ENCODE results near the gene PGLYRP3.
"Not testable (repeated sequence)": the region's sequence is repeated elsewhere in the genome, so short reads cannot be mapped to it uniquely, and the experiment has no call there.

Gene PGLYRP3

DNA sequence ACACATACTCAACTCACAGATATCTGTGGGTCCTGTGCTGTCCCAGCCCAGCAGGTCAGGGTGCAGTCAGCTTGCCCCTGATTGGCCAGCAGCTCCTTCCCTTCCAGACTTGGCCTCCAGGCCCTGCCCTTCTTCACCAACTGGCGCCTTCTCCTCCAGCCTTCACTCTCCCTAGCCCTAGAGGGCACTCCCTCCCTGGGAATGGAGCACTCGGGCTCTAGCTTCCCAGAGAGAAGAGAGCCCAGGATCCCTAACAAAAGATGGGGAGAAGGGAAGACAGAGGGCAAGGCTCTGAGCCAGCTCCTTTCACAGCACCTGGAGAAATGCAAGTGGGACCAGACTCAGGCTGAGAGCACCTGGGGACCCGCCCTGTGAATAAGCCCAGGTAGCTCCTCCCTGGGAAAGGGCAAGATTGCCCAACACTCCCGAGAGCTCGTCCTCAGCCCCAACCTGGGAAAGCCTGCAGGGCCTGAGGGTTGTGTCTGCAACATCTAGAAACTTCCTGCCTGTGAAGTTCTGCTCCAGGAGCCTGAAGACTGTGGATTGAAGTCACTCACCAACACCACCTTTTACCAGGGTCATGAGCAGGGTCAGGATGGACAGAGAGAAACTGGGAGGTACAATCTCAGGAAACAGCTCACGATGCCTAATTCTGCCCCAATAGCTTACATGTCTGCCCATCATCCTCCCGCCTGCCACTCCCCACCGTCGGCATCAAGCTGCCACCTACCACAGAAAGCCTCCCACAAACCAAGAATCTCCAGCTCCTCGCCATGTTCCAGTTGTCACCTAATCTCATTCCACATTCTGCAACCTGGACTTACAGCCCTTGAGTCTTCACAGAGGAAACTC, 36.0 kb upstream of the PGLYRP3 start, which contains the start of gene PGLYRP4:
Gene PGLYRP4 (minus strand): TSS at position 331 of the 852 bp plus-strand sequence. CDS start 909 bp downstream, outside the sequence.
- no peak for FAIRE-seq

DNA sequence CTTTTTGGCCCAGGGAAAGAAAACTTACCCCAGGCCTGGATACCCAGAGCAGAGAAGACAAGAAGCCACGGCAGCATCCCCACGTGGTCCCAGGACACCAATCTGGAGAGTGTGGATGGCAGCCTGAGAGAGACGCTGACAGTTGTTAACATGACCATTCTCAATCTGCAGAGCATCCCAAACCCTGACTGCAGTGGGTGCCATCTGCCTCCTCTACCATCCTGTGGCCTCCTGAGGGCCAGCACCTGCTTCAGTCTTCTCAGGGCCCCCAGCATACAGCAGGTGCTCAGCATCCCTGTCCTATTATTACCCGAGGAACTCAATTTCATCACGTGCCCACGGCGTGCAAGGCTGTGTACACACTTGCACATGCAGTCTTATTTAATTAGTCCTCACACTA, 35.1 kb upstream of the PGLYRP3 start:
- FAIRE-seq: no peak

DNA sequence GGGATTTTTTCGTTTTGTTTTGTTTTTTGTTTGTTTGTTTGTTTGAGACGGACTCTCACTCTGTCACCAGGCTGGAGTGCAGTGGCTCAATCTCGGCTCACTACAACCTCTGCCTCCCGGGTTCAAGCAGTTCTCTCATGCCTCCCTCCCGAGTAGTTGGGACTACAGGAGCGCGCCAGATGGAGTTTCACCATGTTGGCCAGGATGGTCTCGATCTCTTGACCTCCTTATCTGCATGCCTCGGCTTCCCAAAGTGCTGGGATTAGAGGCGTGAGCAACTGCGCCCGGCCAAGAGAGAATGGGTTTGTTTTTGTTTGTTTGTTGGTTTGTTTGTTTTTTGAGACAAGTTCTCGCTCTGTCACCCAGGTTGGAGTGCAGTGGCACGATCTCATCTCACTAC, 34.3 kb upstream of the PGLYRP3 start:
- not testable (repeated sequence) for FAIRE-seq

DNA sequence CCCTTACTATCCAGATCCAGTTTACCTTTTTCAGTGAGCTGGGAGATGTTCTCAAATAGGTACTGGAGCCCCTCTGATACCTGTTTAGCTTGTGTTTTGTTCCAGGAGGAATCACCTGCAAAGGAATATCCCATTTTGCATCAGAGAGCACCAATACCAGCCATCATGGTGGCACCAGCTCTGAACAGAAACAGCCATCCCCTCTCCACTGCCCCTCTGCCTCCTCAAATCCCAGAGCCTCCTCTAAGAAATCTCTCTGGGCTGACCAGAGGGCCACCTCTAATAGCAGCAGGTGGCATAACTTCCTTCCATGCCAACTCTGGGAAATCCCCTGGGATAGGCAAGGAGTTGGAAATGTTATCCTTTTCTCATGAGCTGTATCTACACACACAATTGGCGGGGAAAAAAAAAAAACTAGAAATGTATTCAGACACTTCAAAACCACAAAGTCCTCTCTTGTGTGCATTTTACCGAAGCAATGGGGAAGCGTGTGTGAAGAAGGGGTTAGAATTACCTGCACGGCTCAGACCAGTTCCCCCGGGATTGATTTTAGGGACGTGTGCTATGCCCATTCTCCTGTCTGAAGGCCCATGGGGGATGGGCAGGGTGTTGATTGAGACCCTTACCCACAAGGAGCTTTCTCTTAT, 33.4 kb upstream of the PGLYRP3 start:
- FAIRE-seq: no peak

DNA sequence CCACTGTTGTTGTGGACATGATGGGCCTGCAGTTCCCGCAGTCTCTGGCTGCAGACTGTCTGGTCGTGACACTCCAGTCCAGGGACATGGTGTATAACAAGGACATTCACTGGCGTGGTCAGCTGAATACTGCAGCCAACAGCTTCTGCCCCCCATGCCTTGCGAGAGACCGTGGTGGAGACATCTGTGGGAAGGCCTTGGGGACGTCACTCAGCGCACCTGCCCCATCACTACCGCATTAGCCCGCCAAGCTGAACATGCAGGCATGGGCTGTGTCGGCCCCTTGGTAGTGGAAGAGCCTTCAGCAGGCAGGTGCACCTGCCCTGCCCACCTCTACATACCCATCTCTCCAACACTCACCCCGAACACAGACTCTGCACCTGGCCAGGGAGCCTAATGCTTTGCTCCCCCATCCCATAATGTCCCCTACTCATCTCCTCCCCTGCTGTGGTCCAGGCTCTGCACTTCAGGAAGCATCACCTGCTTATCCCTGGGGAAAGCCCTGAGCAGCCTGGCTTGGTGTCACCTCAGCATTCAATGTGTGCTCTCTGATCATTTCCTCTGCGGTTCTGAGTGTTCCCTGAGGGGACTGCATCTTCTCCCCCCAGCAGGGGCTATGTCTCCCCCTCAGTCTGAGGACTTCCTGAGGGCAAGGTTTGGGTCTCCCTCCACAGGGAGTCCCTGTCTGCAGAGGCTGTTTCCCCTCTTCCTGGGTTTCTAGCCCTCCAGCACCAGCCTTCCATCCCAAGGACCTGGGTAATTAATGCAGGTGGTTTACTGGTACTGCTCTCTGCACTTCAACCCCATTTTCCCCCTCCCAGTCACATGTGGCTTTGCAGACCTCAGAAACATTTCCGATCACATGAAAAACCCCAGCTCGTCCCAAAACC, 32.7 kb upstream of the PGLYRP3 start:
- no peak for FAIRE-seq

DNA sequence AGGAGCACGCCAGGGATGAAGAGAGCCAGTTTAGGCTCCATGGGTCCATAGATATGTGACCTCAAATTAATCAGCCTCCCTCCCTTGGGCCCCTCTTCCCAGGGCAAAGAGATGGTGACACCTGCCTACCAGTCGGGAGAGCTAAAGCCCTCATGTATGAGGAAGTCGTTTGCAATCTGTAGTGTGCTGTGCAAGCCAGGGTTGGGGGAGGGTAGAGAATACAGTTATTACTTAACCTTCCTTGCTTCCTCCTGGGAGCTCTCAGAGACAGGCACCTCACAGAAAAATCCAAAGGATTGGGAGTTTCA, 31.9 kb upstream of the PGLYRP3 start:
- no peak for FAIRE-seq

DNA sequence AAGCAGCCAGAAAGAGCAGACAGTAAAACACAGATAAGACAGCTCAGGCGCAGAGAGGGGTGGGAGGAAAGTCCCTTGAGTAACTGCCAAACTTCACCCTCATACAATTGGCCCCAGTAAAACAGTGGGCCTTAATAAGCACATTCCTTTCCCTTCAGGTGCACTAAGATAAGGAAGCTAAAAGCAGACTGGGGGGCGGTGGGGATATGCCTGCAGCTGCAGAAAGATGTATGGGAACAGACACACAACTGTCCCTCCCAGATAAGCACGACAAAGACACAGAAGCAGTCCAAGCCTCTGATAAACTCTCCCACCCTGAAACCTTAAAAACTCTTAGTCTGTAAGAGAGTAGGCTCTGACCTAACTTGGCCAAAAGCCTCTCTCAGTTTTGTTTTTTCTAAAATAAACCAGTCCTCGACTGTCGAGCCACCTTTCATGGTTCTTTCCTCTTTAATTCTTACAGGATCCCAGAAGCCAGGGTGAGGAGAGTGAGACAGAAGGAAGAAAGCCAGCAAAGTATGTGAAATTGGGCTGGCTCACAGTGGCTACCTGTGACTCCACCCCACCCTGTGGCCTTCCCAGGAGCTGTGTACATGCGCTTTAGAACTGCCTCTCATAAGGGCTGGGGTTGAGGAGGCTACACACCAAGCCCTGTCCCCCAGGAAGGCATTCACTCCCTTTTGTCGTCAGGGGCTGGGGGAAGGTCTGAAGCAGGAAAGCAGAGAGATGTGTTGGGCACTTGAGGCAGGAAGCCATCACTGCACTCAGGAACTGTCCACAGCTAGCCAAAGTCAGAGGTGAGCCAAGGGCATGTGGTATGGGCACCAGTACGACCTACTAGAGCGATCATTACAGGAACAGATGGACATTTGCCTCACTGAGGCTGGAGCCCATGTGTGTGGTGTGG, 31.3 kb upstream of the PGLYRP3 start:
- no peak for FAIRE-seq

DNA sequence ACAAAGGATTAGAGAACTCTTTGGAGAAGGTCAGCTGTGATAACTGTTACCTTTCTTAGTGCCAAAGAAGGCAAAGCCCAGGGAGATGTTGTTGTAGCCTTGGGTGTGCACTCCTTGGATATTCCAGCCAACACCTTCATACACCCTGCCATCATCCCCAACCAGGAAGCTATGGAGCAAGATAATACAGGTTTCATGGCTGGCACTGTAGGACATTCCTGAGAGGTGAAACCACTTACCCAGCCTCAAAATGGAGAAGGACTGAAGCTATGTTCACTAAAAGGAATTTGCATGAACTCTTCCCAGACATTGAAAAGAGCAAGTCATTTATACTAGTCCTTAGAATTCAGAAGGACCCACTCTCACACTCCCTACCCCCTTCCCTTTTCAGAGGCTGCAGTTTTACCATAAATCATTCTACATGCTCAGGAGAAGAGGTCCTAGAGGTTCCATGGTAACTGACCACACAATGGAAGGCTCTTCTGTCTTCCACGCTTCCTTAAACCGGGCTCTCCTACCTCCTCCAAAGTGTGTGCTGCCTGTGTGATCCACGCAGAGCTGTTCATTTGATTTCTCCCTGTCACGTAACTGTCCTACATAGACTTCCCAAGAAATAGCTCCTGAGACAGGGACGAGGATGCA, 30.4 kb upstream of the PGLYRP3 start:
- no peak for FAIRE-seq

DNA sequence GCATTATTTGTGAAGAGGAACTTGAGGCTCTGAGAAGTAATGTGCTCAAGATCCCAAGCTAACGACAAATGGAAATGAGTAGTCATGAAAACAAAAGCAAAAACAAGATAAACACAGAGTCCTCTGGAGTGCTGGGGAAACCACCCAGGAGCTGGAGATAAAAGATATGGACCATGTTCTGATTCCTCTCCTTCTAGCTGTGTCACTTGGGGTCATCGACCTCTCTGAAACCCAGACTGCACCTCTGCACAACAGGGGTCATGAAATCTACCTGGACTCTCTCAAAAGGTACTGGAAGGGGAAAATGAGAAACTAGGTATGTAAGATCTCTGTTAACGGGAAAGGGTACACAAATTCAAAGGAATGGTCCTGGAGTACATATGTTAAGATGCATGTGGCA, 29.4 kb upstream of the PGLYRP3 start:
- no peak for FAIRE-seq

DNA sequence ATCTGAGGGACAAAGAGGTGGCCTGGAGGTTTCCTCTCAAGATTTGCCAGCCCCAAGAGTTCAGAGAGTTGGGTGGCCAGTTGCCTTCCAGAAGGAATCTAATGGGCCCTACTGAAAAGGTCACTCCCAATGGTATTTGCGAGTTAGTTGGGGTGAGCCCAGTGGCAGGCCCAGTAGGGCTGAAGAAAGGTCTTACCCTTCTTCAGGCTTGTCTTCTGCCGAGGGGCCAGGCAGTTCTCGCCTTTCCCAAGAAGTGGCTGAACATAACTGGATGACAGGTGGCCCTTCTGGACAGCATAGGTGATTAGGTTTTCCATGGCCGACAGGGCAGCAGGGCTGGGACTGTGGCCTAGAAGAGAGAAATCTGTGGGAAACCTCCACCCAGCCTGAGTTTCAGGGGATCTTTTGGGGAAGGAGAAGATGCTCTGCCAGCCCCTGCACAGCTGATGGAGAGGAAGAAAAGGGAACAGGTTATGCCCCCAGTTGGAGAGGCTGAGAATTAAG, 28.7 kb upstream of the PGLYRP3 start:
- FAIRE-seq: no peak

DNA sequence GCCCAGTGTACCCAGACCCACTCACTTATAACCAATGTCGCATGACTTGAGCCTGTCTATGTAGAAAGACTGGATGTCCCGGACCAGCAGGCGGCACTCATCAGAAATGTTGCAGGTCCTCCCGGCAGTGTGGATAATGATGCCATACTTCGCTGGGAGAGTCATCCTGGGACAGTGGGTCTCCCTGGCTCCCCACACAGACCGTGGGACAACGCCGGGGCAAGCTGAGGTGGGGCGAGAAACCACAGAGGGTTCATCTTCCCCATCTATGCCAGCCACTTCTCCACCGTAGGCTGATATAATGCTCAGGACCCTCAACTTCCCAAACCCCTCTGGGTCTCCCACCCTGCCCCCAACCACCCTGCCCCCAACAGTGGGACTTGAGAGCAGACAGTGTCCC, 27.6 kb upstream of the PGLYRP3 start:
- no peak for FAIRE-seq

DNA sequence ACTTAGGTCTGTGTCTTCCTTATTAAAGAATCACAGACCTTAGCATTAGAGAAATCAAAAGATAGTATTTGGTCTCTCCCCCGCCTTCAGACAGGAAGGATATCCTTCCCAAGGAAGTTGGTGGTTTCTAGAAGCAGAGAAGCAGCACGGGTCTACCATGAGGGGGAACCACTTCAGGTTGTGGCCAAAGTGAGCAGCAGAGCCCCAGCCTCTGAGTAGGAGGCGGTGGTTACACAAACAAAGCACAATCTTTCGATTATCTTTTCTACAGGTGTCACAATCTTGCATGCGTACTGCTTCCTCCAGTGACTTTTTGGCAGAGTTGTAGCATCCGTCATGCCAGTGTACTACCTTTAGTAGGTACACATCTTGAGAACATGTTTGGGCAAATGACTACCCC, 27.1 kb upstream of the PGLYRP3 start:
- no peak for FAIRE-seq

DNA sequence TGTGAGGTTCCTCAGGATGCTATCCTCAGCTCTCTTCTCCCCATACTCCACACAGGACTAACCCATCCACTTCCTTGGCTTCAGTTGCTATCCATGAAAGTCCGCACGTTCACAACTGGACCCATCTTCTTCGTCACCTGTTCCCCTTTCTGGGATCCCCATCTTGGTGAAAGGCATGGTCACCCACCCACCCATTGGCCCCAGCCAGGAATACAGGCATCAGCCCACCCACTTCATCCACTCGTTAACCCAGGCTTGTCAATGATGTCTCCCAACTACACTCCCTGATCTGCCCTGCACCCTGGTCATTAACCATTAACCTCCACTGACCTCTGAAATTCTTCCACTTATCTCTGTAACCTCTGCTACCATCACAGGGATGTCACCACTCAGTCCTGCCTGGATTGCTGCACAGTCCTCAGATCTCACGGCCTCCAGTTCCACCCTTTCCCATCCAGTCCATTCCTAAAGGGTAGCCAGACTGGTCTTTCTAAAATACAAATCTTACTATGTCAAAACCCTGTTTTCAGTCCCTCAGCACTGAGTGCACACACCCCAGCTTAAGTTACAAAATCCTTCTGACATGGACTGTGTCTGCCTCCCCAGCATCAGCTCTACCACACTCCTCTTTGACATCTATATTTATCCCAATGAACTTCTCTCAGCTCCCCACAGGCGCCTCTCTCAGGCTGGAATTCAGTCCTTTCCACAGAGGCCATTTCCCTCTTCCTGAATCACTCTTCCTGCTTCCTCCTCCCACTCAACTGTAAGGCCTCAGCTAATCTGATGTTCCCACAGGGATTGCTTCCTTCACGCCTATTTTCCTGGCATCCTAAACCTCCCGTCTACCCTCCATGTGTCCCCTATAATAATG, 25.5 kb upstream of the PGLYRP3 start:
- no peak for FAIRE-seq

DNA sequence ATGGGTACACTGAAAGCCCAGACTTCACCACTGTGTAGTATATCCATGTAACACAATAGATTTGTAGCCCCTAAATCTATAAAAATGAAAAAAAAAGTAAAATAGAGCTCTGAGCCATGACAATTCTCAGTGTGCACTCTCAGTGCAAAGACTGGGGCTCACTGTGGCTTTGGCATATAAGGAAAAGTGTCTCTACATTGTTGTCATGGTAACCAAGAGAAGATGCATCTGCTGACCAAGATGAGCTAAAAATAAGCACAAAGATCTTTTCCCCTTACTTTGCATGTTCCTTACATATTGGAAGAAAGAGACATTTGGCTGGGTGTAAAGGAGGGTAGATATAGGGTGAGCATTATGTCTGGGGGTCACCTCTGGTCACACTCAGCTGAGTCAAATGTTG, 23.9 kb upstream of the PGLYRP3 start:
- FAIRE-seq: no peak

DNA sequence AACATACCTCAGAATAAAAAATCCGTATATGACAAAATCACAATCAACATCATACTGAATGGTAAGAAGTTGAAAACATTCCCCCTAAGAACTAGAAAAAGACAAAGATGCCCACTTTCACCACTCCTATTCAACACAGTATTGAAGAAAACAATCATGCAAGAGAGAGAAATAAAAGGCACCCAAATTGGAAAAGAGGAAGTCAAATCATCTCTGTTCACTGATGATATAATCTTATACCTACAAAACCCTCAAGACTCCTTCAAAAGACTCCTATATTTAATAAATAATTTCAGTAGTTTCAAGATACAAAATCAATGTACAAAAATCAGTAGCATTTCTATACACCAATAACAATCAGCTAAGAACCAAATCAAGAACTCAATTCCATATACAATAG, 21.1 kb upstream of the PGLYRP3 start:
- no peak for FAIRE-seq

DNA sequence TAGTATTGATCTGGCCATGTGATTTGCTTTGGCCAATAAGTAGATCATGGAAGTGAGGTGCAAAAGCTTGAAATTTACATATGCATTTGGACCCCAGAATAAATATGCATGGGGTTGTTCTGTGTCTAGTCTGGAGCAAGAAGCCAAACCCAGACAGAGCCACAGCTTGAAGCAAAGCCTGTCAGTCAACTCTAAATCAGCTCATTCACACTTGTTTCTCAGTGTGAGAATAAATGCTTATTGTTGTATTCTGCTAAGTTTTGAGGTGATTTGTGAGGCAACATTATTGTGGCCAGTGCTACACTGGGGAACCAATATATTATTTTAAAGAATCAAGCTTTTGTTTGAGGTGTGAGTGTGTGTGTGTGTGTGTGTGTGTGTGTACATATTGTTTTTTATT, 12.2 kb upstream of the PGLYRP3 start:
- FAIRE-seq: no peak

DNA sequence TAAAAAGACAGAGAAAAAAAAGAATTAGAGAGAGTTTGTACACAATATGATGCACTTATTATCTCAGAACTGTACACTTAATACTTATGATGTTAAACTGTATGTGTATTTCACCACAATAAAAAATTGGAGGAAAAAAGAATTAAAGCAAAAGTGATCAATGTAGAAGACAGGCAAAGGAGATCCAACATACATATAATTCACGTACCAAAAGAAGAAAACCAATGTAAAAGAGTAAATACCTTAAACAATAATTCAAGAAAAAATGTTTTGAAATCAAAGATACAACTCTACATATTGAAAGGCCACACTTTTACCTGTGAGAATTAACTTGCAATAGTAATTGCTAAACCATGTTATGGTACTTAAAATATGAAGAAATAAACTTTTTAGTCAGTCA, 9.8 kb upstream of the PGLYRP3 start:
- FAIRE-seq: no peak

DNA sequence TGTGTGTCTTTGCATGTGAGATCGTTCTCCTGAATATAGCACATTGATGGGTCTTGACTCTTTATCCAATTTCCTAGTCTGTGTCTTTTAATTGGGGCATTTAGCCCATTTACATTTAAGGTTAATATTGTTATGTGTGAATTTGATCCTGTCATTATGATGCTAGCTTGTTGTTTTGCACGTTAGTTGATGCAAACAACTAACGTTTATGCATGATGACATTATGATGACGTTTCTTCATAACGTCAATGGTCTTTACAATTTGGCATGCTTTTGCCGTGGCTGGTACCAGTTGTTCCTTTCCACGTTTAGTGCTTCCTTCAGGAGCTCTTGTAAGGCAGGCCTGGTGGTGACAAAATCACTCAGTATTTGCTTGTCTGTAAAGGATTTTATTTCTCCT, 5.4 kb upstream of the PGLYRP3 start:
- FAIRE-seq: not testable (repeated sequence)

DNA sequence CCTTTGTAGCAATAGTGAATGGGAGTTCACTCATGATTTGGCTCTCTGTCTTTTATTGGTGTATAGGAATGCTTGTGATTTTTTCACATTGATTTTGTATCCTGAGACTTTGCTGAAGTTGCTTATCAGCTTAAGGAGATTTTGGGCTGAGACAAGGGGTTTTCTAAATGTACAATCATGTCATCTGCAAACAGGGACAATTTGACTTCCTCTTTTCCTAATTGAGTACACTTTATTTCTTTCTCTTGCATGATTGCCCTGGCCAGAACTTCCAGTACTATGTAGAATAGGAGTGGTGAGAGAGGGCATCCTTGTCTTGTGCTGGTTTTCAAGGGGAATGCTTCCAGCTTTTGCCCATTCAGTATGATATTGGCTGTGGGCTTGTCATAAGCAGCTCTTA, 3.3 kb upstream of the PGLYRP3 start:
- FAIRE-seq: not testable (repeated sequence)

DNA sequence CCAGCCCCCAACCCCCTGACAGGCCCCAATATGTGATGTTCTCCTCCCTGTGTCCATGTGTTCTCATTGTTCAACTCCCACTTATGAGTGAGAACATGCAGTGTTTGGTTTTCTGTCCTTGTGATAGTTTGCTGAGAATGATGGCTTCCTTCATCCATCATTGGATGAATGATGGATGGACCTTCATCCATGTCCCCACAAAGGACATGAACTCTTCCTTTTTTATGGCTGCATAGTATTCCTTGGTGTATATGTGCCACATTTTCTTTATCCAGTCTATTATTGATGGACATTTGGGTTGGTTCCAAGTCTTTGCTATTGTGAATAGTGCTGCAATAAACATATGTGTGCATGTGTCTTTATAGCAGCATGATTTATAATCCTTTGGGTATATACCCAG, 1.6 kb upstream of the PGLYRP3 start:
- not testable (repeated sequence) for FAIRE-seq

DNA sequence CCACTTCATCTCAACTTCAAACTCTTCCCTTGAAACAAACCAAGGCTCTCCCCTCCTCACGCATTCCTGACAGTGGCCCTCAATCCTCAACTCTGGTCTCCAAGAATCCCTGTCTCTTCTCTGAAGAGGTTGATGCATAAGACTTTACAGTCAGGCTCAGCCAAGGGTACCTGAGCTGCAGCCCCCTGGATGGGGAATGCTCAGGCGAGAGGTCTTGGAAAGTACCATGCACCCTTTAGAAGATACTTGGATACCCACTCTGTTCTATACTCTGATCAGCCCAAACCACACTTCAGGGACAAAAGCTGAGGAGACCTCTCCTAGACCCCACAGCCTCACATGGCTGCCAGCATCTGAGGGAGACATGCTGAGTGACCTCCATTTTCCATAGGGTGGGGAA, 536 bp upstream of the PGLYRP3 start:
- FAIRE-seq: no peak

All from G401.6 (cell line).